ENCODE data around the gene MBLAC1.
"Not testable (repeated sequence)": the region's sequence is repeated elsewhere in the genome, so short reads cannot be mapped to it uniquely, and the experiment has no call there.

MBLAC1 gene

DNA sequence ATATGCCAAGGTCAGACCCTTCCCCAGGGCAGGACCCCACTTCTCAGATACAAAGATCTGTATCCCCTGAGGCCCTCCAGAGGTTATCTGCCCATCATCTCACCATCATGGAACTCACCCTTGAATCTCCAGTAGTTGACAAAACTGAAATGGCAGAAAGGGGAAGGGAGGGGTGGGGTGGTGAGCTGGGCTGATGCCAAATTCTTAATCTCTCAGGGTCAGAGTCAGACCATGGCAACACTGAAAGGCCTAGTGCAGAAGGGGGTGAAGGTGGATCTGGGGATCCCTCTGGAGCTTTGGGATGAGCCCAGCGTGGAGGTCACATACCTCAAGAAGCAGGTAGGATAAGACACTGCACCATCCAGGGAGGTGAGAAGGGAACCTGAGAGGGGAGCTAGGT, 4.2 kb upstream of the MBLAC1 start:
- H3K27ac ChIP-seq = no peak overlapping the region
- TF ChIP-seq, protein P1, sequence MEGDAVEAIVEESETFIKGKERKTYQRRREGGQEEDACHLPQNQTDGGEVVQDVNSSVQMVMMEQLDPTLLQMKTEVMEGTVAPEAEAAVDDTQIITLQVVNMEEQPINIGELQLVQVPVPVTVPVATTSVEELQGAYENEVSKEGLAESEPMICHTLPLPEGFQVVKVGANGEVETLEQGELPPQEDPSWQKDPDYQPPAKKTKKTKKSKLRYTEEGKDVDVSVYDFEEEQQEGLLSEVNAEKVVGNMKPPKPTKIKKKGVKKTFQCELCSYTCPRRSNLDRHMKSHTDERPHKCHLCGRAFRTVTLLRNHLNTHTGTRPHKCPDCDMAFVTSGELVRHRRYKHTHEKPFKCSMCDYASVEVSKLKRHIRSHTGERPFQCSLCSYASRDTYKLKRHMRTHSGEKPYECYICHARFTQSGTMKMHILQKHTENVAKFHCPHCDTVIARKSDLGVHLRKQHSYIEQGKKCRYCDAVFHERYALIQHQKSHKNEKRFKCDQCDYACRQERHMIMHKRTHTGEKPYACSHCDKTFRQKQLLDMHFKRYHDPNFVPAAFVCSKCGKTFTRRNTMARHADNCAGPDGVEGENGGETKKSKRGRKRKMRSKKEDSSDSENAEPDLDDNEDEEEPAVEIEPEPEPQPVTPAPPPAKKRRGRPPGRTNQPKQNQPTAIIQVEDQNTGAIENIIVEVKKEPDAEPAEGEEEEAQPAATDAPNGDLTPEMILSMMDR (IDR thresholded peaks at IDR 0.05; ENCODE audit: low read depth, low read length, missing control alignments) = no peak
- H3K36me3 ChIP-seq (replicated peaks) = no peaks in the 10 kb centered on the region
- H3K4me3 ChIP-seq (ENCODE audit: low read depth, low read length) = no peak overlapping the region
- no peaks in the 10 kb centered on the region for H3K27me3 ChIP-seq (replicated peaks)
- in situ Hi-C loops (cut with HindIII; ENCODE audit: low pct_ligation_motif_present, low sequenced_read_pairs) = no loop called here
- no peak for DNase-seq

DNA sequence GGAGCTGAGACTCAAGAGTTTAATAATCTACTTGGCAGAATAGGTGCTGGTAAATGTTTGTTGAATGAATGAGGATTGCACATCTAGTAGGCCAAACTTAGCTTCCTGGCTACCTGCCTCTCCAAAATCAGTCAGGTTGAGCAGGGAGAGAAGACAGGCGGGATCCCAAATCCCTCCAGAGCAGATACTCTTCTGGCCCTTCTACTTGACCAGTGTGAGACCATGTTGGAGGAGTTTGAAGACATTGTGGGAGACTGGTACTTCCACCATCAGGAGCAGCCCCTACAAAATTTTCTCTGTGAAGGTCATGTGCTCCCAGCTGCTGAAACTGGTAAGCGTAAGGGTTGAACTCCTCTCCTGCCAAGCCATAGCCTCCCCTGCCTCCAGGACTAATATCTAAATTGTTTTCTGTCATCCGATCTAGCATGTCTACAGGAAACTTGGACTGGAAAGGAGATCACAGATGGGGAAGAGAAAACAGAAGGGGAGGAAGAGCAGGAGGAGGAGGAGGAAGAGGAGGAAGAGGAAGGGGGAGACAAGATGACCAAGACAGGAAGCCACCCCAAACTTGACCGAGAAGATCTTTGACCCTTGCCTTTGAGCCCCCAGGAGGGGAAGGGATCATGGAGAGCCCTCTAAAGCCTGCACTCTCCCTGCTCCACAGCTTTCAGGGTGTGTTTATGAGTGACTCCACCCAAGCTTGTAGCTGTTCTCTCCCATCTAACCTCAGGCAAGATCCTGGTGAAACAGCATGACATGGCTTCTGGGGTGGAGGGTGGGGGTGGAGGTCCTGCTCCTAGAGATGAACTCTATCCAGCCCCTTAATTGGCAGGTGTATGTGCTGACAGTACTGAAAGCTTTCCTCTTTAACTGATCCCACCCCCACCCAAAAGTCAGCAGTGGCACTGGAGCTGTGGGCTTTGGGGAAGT, 2.2 kb upstream of the MBLAC1 start:
- in situ Hi-C loops (cut with HindIII; ENCODE audit: low pct_ligation_motif_present, low sequenced_read_pairs) = no loop called here
- TF ChIP-seq, protein P1 (IDR thresholded peaks at IDR 0.05; ENCODE audit: low read depth, low read length, missing control alignments) = no peak
- no peak overlapping the region for H3K27ac ChIP-seq
- no peaks in the 10 kb centered on the region for H3K27me3 ChIP-seq (replicated peaks)
- H3K36me3 ChIP-seq (replicated peaks) = no peaks in the 10 kb centered on the region
- no peak for DNase-seq
- no peak overlapping the region for H3K4me3 ChIP-seq (ENCODE audit: low read depth, low read length)

DNA sequence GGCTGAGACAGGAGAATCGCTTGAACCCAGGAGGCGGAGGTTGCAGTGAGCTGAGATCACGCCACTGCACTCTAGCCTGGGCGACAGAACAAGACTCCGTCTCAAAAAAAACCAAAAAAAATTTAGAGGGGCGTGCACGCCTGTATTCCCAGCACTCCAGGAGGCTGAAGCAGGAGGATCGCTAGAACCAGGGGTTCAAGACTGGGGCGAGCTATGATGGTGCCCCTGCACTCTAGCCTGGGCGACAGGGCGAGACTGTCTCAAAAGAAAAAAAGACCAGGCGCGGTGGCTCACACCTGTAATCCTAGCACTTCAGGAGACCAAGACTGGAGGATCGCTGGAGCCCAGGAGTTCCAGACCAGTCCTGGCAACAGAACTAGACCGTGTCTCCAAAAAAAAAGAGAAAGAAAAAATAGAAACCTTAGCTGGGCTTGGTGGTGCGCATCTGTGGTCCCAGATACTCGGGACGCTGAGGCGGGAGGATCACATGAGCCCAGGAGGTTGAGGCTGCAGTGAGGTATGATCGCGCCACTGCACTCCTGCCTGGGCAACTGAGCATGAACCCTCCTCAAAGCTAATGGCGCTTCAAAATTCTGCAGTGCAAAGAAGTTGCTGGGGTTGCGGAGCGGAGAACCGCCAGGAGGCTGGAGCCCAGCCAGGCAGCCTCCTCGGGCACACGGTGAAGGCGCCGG, 382 bp upstream of the MBLAC1 start:
- TF ChIP-seq, protein P1 (IDR thresholded peaks at IDR 0.05; ENCODE audit: low read depth, low read length, missing control alignments) = no peak
- no peak for DNase-seq
- Histone ChIP-seq H3K27ac (peak overlapping the region; percentile 97), H3K36me3 (replicated peaks) (no peaks in the 10 kb centered on the region), H3K27me3 (replicated peaks) (no peaks in the 10 kb centered on the region), H3K4me3 (ENCODE audit: low read depth, low read length) (peak overlapping the region; percentile 89)
- in situ Hi-C loops (cut with HindIII; ENCODE audit: low pct_ligation_motif_present, low sequenced_read_pairs) = no loop called here

DNA sequence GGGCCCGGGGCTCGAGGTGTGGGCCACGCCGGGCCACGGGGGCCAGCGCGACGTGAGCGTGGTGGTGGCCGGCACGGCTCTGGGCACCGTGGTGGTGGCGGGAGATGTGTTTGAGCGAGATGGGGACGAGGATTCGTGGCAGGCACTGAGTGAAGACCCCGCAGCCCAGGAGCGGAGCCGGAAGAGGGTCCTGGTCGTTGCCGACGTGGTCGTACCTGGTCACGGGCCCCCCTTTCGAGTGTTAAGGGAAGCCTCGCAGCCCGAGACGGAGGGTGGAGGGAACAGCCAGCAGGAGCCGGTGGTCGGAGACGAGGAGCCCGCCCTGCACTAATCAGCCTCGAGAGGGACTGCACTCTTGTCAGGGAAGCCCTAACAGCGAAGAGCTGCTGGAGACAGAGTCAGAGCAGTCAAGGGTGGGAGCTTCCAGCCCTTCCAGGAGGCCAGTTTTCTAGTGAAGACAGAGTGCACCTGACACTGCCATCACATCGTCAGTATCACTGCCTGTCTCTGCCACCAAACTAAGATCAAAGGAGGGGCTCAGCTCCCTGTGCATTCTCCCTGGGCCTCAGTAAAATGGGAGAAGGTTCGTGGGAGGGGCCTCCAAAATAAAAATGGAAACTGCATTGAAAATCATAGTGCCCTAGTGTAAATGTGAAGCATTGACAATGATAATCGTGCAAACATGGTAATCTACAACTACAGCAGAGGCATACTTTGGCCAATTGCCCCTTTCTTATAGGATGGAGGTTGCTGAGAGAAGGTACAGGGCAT, 1.3 kb downstream of the MBLAC1 start:
- Histone ChIP-seq H3K27ac (no peak overlapping the region), H3K27me3 (replicated peaks) (no peaks in the 10 kb centered on the region), H3K4me3 (ENCODE audit: low read depth, low read length) (peak overlapping the region; percentile 89), H3K36me3 (replicated peaks) (no peaks in the 10 kb centered on the region)
- no peak for DNase-seq
- in situ Hi-C loops (cut with HindIII; ENCODE audit: low pct_ligation_motif_present, low sequenced_read_pairs) = no loop called here
- TF ChIP-seq, protein P1 (IDR thresholded peaks at IDR 0.05; ENCODE audit: low read depth, low read length, missing control alignments) = no peak

DNA sequence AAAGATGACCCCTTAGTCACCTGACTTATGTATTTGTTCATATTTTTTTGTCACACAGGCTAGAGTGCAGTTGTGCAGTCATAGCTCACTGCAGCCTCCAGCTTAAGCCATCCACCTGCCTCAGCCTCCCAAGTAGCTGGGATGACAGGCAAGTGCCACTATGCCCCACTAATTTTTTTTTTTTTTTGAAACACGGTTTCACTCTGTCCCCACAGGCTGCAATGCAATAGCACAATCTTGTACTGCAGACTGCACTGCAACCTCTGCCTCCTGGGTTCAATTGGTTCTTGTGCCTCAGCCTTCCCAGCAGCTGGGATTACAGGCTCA, 1.8 kb downstream of the MBLAC1 start:
- in situ Hi-C loops (cut with HindIII; ENCODE audit: low pct_ligation_motif_present, low sequenced_read_pairs) = no loop called here
- Histone ChIP-seq H3K27ac (no peak overlapping the region), H3K36me3 (replicated peaks) (no peaks in the 10 kb centered on the region), H3K4me3 (ENCODE audit: low read depth, low read length) (no peak overlapping the region), H3K27me3 (replicated peaks) (no peaks in the 10 kb centered on the region)
- TF ChIP-seq, protein P1 (IDR thresholded peaks at IDR 0.05; ENCODE audit: low read depth, low read length, missing control alignments) = no peak
- DNase-seq = no peak

DNA sequence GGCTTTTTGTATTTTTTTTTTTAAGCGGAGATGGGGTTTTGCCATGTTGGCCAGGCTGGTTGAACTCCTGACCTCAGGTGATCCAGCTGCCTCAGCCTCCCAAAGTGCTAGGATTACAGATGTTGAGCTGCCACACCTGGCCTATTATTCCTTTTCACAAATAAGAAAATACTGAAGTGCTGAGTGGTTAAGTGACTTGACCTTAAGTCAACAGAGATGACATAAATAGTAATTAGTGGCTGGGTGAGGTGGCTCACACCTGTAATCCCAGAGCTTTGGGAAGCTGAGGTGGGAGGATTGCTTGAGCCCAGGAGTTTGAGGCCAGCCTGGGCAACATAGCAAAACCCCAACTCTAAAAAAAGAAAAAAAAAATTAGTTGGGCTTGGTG, 3.4 kb downstream of the MBLAC1 start:
- H3K27me3 ChIP-seq (replicated peaks); H3K4me3 ChIP-seq (ENCODE audit: low read depth, low read length); DNase-seq; H3K36me3 ChIP-seq (replicated peaks); H3K27ac ChIP-seq; in situ Hi-C loops (cut with HindIII; ENCODE audit: low pct_ligation_motif_present, low sequenced_read_pairs): not testable (repeated sequence)

Measured in brain microvascular endothelial cell (primary cell).